Esophagus squamous epithelium (tissue), 5 donors: Measurements from ENCODE around the gene KDSR. TPM values are rescaled to one million over a fixed set of nuclear protein-coding genes. Genes with fewer than 3 reads are reported as not detected.

ENCODE experiments used
- DNase-seq: peaks from one replicate; lab custom pipeline; 2025; lab: John Stamatoyannopoulos, UW
- H3K27ac ChIP-seq, 4 donors: fragments of 200-600 bp; sonication (generic); one replicate each; pipeline ENCODE4 v1.5.1; 2016 to 2019; ENCODE audit warnings: mild to moderate bottlenecking in 1 of 4
- H3K27me3 ChIP-seq, 4 donors: fragments of 200-600 bp; sonication (generic); 1 replicate in 3 of 4; 2 replicates in 1 of 4; pipeline versions ENCODE4 v1.5.1 to v1.6.0; 2017 to 2021; ENCODE audit warnings: antibody characterized with exemption in 1 of 4
- H3K36me3 ChIP-seq, 3 donors: fragments of 200-600 bp; sonication (generic); one replicate each; pipeline ENCODE4 v1.5.1; 2016 to 2019
- H3K4me1 ChIP-seq, 3 donors: fragments of 200-600 bp; sonication (generic); one replicate each; pipeline ENCODE4 v1.5.1; 2017 to 2019
- H3K4me3 ChIP-seq, 4 donors: fragments of 200-600 bp; sonication (generic); 1 replicate in 3 of 4; 2 replicates in 1 of 4; pipeline ENCODE4 v1.5.1; 2016 to 2019; ENCODE audit warnings: mild to moderate bottlenecking in 2 of 4, moderate library complexity in 1 of 4
- H3K9me3 ChIP-seq, 3 donors: fragments of 200-600 bp; sonication (generic); one replicate each; pipeline ENCODE4 v1.5.1; 2016 to 2019
- CTCF ChIP-seq, 6 experiments: fragments of 450-650 bp in 4 of 6; fragments of 200-600 bp in 2 of 6; sonication (generic) in 2 of 6; IDR thresholded peaks; one replicate each; pipeline ENCODE4 v1.5.1; 2016 to 2019; ENCODE audit warnings: antibody characterized with exemption in 6 of 6, mild to moderate bottlenecking in 4 of 6, moderate library complexity in 4 of 6
- POLR2A ChIP-seq, 4 donors: fragments of 450-650 bp; IDR thresholded peaks; one replicate each; pipeline ENCODE4 v1.6.1; 2017; ENCODE audit warnings: antibody characterized with exemption in 4 of 4, mild to moderate bottlenecking in 4 of 4, moderate library complexity in 3 of 4
- WGBS, 2 donors: methylation state at CpG; one replicate each; pipeline ENCODE4 v1.1.5; 2018; 5-methylcytosine and 5-hydroxymethylcytosine counted together
- intact Hi-C: fragments of 100-400 bp; cut with DNase I; formaldehyde crosslinking; loops from one replicate; pipeline ENCODE4 v1.15.0; 2022
- total RNA-seq, 4 donors: library from RNA; depleted of rRNA; stranded (reverse); fragments of >200 nt; gene quantifications; one replicate each; pipeline ENCODE4 v1.1.0, GENCODE V29; 2016
- donor health status: DM: yes; HTN: yes; CAD: no.

Gene KDSR
- total RNA-seq, 4 donors from 2014 or later = 20.8 to 42.3 (median 23.0) TPM

DNA sequence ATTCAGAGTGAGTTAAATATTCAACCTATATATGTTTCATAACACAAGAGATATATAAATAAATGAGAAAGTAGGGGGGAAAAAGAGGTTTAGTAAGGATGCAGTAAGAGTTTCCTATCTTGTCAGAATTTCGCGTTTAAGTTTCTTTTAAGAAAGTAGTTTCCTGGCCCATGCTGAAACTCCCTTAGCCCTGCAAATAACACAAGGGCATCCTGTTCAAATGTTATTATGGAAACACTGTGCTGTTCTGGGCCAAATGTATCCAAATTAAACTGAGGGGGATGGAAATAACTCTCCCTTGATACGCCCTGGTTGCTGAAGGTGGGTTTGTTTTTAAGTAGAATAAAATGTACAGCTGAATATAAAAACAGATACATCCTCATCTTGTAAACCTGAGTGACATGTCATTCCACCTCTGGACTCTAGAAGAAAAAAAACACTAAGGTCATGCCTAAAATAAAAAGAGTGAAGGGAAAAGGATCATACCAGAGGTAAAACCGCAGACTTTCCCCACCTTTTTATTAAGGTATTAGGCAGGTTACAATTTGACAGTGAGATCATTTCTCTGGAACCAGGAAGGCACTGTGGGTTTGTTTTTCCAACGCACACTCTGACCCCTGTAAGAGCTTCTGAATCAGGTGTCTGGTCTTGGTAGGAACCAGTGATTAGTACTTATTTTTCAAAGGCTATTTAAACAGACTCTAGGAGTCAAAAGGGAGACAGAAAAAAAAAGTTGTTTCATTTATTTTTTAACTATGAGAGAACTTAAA, 64.2 kb downstream of the KDSR start:
- no peaks in the 10 kb centered on the region for H3K36me3 ChIP-seq
- no peaks in the 10 kb centered on the region for H3K9me3 ChIP-seq
- 48 to 65% methylated on average over 5 of the region's 5 CpGs for WGBS, 2 donors
- intact Hi-C loops = no loop called here
- no peak overlapping the region for H3K4me3 ChIP-seq
- H3K27me3 ChIP-seq = no peaks in the 10 kb centered on the region
- no peak for DNase-seq
- no peak for TF ChIP-seq POLR2A (IDR thresholded peaks at IDR 0.05)
- TF ChIP-seq CTCF (IDR thresholded peaks at IDR 0.05) = no peak
- H3K27ac ChIP-seq = peak overlapping the region in 2 of 4 donors; percentile 21 to 44
- peaks cover 0 to 58% (median 11%) of the 10 kb centered on the region in 3 donors for H3K4me1 ChIP-seq

DNA sequence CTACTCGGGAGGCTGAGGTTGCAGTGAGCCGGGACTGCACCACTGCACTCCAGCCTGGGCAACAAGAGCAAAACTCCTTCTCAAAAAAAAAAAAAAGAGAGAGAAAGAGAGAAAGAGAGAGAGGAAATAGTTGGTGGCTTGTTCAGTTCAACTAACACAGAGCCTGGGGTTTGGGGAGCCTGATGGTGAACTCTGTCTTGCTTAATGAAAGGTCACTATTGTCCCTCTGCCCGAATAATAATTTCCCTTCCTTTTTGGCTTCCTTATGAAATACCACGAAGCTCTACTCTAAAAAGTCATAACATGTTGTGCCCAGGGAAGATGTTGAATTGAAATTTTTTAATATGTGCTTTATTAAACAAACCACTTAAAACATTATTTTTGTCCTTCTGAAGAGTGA, 64.8 kb downstream of the KDSR start:
- intact Hi-C loops = no loop called here
- DNase-seq = no peak
- 31 to 52% methylated on average over 3 to 4 of the region's 4 CpGs for WGBS, 2 donors
- Histone ChIP-seq H3K9me3 (no peaks in the 10 kb centered on the region), H3K27ac (peak overlapping the region in 2 of 4 donors; percentile 23 to 44), H3K4me3 (no peak overlapping the region), H3K36me3 (no peaks in the 10 kb centered on the region), H3K27me3 (no peaks in the 10 kb centered on the region), H3K4me1 (peaks cover 0 to 58% (median 11%) of the 10 kb centered on the region in 3 donors)
- TF ChIP-seq CTCF (IDR thresholded peaks at IDR 0.05) (no peak), POLR2A (IDR thresholded peaks at IDR 0.05) (no peak)

GRCh38 chr18:63301434-63301833, 65.6 kb downstream of the KDSR start:
- WGBS, 2 donors = 55 to 67% methylated on average over 9 of the region's 9 CpGs
- Histone ChIP-seq H3K4me1 (peaks cover 0 to 53% (median 11%) of the 10 kb centered on the region in 3 donors), H3K27ac (peak overlapping the region in 3 of 4 donors; percentile 23 to 44 (median 32)), H3K9me3 (no peaks in the 10 kb centered on the region), H3K4me3 (no peak overlapping the region), H3K36me3 (no peaks in the 10 kb centered on the region), H3K27me3 (no peaks in the 10 kb centered on the region)
- no peak for DNase-seq
- TF ChIP-seq POLR2A (IDR thresholded peaks at IDR 0.05) = no peak
- TF ChIP-seq CTCF (IDR thresholded peaks at IDR 0.05) = no peak
- intact Hi-C loops = no loop called here

DNA sequence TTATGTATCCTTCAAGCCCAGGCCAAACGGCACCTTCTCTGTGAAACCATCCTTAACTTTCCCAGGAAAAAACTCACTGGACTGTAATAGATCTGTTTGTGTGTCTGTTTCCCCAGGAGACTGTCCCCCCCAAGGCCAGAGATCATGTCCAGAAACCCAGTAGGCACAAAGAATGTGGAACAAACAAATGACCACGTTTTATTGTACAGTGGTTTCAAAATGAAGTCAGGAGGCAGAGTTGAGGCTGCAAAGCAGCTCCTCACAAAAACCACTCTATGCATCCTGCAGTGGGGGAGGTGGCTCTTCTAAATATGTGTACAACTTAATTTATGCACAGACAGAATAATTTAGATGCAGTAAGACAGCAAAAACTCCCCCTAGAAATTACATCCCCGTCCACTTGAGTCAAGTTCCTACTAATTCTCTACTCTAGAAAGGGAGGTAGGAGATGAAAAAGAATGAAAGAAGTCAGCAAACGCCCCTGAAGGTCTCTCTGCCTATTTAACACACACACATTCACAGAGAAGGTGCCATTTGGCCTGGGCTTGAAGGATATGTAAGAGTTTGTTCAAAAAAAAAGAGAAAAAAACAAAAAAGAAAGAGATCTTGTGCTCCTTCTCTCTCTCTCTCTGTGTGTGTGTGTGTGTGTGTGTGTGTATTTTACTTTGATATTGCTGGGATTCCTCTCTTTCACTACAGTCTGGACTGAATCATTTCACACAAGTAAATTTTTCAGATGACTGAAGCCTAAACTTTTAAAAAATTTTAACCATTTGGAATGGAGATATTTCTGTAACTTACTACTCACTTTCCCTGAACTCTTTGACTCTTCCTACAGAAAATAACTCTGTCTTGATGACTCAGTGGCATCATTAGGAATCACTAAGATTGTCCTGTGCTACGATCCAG, 66.9 kb downstream of the KDSR start:
- intact Hi-C loops = no loop called here
- peak overlapping the region in 2 of 4 donors; percentile 24 to 26 for H3K27ac ChIP-seq
- no peaks in the 10 kb centered on the region for H3K36me3 ChIP-seq
- H3K4me1 ChIP-seq = peaks cover 0 to 53% (median 11%) of the 10 kb centered on the region in 3 donors
- no peak overlapping the region for H3K4me3 ChIP-seq
- TF ChIP-seq CTCF (IDR thresholded peaks at IDR 0.05) (no peak), POLR2A (IDR thresholded peaks at IDR 0.05) (no peak)
- no peak for DNase-seq
- no peaks in the 10 kb centered on the region for H3K9me3 ChIP-seq
- WGBS, 2 donors = 48 to 76% methylated on average over 5 of the region's 5 CpGs
- H3K27me3 ChIP-seq = no peaks in the 10 kb centered on the region
